ENCODE data around the gene VPS37D.

The VPS37D gene

GRCh38 chr7:73681031-73681430, 13.4 kb downstream of the VPS37D start:
- H3K4me3 ChIP-seq (ENCODE audit: insufficient read depth, low read length, poor library complexity, severe bottlenecking): no peak overlapping the region
- no peaks in the 10 kb centered on the region for H3F3A ChIP-seq (ENCODE audit: insufficient read depth)
- peaks cover 56% of the 10 kb centered on the region for H3K79me2 ChIP-seq (ENCODE audit: insufficient read depth, low read length)
- TF ChIP-seq EZH2phosphoT487 (conservative IDR thresholded peaks at IDR 0.05; ENCODE audit: low read length) (no peak), CTCF (IDR thresholded peaks at IDR 0.05; ENCODE audit: insufficient read depth, low read length, poor library complexity, severe bottlenecking) (no peak)
- no peak overlapping the region for H3K27ac ChIP-seq (ENCODE audit: low read depth, low read length)
- H3K4me2 ChIP-seq (ENCODE audit: low read depth, low read length, poor library complexity, severe bottlenecking): no peak overlapping the region
- no peak overlapping the region for H3K9ac ChIP-seq (ENCODE audit: low read length)
- H2AFZ ChIP-seq (ENCODE audit: low read depth, low read length, severe bottlenecking): no peak overlapping the region
- H3K36me3 ChIP-seq (ENCODE audit: low read length): no peaks in the 10 kb centered on the region
- no peaks in the 10 kb centered on the region for H3K9me2 ChIP-seq (replicated peaks; ENCODE audit: insufficient read depth, low read length)
- H3K9me3 ChIP-seq (ENCODE audit: insufficient read depth, low read length): no peaks in the 10 kb centered on the region
- H4K20me1 ChIP-seq (ENCODE audit: low read depth, low read length): no peaks in the 10 kb centered on the region
- H3K27me3 ChIP-seq (ENCODE audit: low read length): no peaks in the 10 kb centered on the region

GRCh38 chr7:73682745-73683055, 15.1 kb downstream of the VPS37D start:
- no peaks in the 10 kb centered on the region for H3K9me2 ChIP-seq (replicated peaks; ENCODE audit: insufficient read depth, low read length)
- H3K9me3 ChIP-seq (ENCODE audit: insufficient read depth, low read length): no peaks in the 10 kb centered on the region
- no peaks in the 10 kb centered on the region for H3K36me3 ChIP-seq (ENCODE audit: low read length)
- peaks cover 64% of the 10 kb centered on the region for H3K79me2 ChIP-seq (ENCODE audit: insufficient read depth, low read length)
- no peaks in the 10 kb centered on the region for H3F3A ChIP-seq (ENCODE audit: insufficient read depth)
- H2AFZ ChIP-seq (ENCODE audit: low read depth, low read length, severe bottlenecking): peak overlapping the region; percentile 99
- H3K27ac ChIP-seq (ENCODE audit: low read depth, low read length): no peak overlapping the region
- H3K4me2 ChIP-seq (ENCODE audit: low read depth, low read length, poor library complexity, severe bottlenecking): peak overlapping the region; percentile 67
- no peaks in the 10 kb centered on the region for H4K20me1 ChIP-seq (ENCODE audit: low read depth, low read length)
- peak overlapping the region; percentile 80 for H3K4me3 ChIP-seq (ENCODE audit: insufficient read depth, low read length, poor library complexity, severe bottlenecking)
- TF ChIP-seq CTCF (IDR thresholded peaks at IDR 0.05; ENCODE audit: insufficient read depth, low read length, poor library complexity, severe bottlenecking): no peak
- no peak for TF ChIP-seq EZH2phosphoT487 (conservative IDR thresholded peaks at IDR 0.05; ENCODE audit: low read length)
- peak overlapping the region; percentile 86 for H3K9ac ChIP-seq (ENCODE audit: low read length)
- no peaks in the 10 kb centered on the region for H3K27me3 ChIP-seq (ENCODE audit: low read length)

- H2AFZ ChIP-seq (ENCODE audit: low read depth, low read length, severe bottlenecking): peak within 1 kb of the TSS; percentile 99
- peak within 1 kb of the TSS; percentile 67 for H3K4me2 ChIP-seq (ENCODE audit: low read depth, low read length, poor library complexity, severe bottlenecking)
- H3K9me3 ChIP-seq (ENCODE audit: insufficient read depth, low read length): no peaks in the 10 kb centered on the region
- peaks cover 64% of the 10 kb centered on the region for H3K79me2 ChIP-seq (ENCODE audit: insufficient read depth, low read length)
- H4K20me1 ChIP-seq (ENCODE audit: low read depth, low read length): no peaks in the 10 kb centered on the region
- H3K27me3 ChIP-seq (ENCODE audit: low read length): no peaks in the 10 kb centered on the region
- TF ChIP-seq EZH2phosphoT487 (conservative IDR thresholded peaks at IDR 0.05; ENCODE audit: low read length): no peak
- peak within 1 kb of the TSS; percentile 83 for H3K4me3 ChIP-seq (ENCODE audit: insufficient read depth, low read length, poor library complexity, severe bottlenecking)
- peak within 1 kb of the TSS; percentile 86 for H3K9ac ChIP-seq (ENCODE audit: low read length)
- no peaks in the 10 kb centered on the region for H3K9me2 ChIP-seq (replicated peaks; ENCODE audit: insufficient read depth, low read length)
- H3K27ac ChIP-seq (ENCODE audit: low read depth, low read length): peak within 1 kb of the TSS; percentile 20; the same call in 1 of the 2 replicates
- H3F3A ChIP-seq (ENCODE audit: insufficient read depth): no peaks in the 10 kb centered on the region
- H3K36me3 ChIP-seq (ENCODE audit: low read length): no peaks in the 10 kb centered on the region
Observed at GRCh38 chr7:73683056-73683787, 15.6 kb downstream of the VPS37D start, which contains the start of the genes BUD23 and DNAJC30. BUD23 (plus strand) TSS chr7:73683597; CDS start chr7:73683626, 29 bp downstream. DNAJC30 (minus strand) TSS chr7:73683453; CDS start chr7:73683423, 30 bp downstream.

All from SU-DHL-6 (cell line).